Osteocyte (in vitro differentiated cells): ENCODE measurements around the gene SND1. TPM values are rescaled to one million over a fixed set of nuclear protein-coding genes. Genes with fewer than 3 reads are reported as not detected.

Experiments
- DNase-seq: peaks from one replicate; pipeline ENCODE4 v3.0.0; 2021; ENCODE audit warnings: mixed read lengths; ENCODE audit not compliant: unreplicated experiment; ENCODE audit errors: extremely low spot score
- H3K27ac Mint-ChIP-seq: one replicate; pipeline ENCODE4 v1.8.0; 2021; ENCODE audit warnings: mild to moderate bottlenecking, mixed read lengths; ENCODE audit not compliant: unreplicated experiment
- H3K27me3 Mint-ChIP-seq: one replicate; pipeline ENCODE4 v1.8.0; 2021; ENCODE audit warnings: mixed read lengths; ENCODE audit not compliant: unreplicated experiment
- H3K36me3 Mint-ChIP-seq: one replicate; pipeline ENCODE4 v1.8.0; 2021; ENCODE audit warnings: mixed read lengths; ENCODE audit not compliant: unreplicated experiment
- H3K4me1 Mint-ChIP-seq: one replicate; pipeline ENCODE4 v1.8.0; 2021; ENCODE audit warnings: mixed read lengths; ENCODE audit not compliant: unreplicated experiment
- H3K4me3 Mint-ChIP-seq: one replicate; pipeline ENCODE4 v1.8.0; 2021; ENCODE audit warnings: mild to moderate bottlenecking, moderate library complexity, mixed read lengths; ENCODE audit not compliant: unreplicated experiment
- H3K9me3 Mint-ChIP-seq: one replicate; pipeline ENCODE4 v1.8.0; 2021; ENCODE audit warnings: mixed read lengths; ENCODE audit not compliant: unreplicated experiment
- CTCF ChIP-seq: fragments of 200-600 bp; sonication (generic); IDR thresholded peaks from 2 replicates; pipeline ENCODE4 v1.5.0; 2021; ENCODE audit warnings: antibody characterized with exemption, mild to moderate bottlenecking, moderate library complexity
- total RNA-seq: library from RNA; stranded (reverse); gene quantifications from 2 replicates; pipeline ENCODE4 v1.2.1, GENCODE V29; 2021

The SND1 gene
- total RNA-seq, 1 donor from 2014 or later = 229 TPM

GRCh38 chr7:127758105-127758504 is 106.1 kb downstream of the SND1 start:
- no peak for DNase-seq
- H3K9me3 Mint-ChIP-seq = no peaks in the 10 kb centered on the region
- peaks cover 16% of the 10 kb centered on the region for H3K4me1 Mint-ChIP-seq
- H3K4me3 Mint-ChIP-seq = no peak overlapping the region
- H3K36me3 Mint-ChIP-seq = peaks cover 5% of the 10 kb centered on the region
- TF ChIP-seq CTCF = no peak
- no peak overlapping the region for H3K27ac Mint-ChIP-seq
- H3K27me3 Mint-ChIP-seq = no peaks in the 10 kb centered on the region

- H3K27ac Mint-ChIP-seq = no peak overlapping the region
- H3K4me1 Mint-ChIP-seq = peaks cover 16% of the 10 kb centered on the region
- H3K27me3 Mint-ChIP-seq = no peaks in the 10 kb centered on the region
- no peaks in the 10 kb centered on the region for H3K9me3 Mint-ChIP-seq
- no peak overlapping the region for H3K4me3 Mint-ChIP-seq
- no peak for TF ChIP-seq CTCF
- peaks cover 4% of the 10 kb centered on the region for H3K36me3 Mint-ChIP-seq
- no peak for DNase-seq
Measured at GRCh38 chr7:127758845-127759244, 106.9 kb downstream of the SND1 start.

- no peak for DNase-seq
- peaks cover 2% of the 10 kb centered on the region for H3K36me3 Mint-ChIP-seq
- peaks cover 16% of the 10 kb centered on the region for H3K4me1 Mint-ChIP-seq
- H3K9me3 Mint-ChIP-seq = no peaks in the 10 kb centered on the region
- no peak overlapping the region for H3K27ac Mint-ChIP-seq
- no peak for TF ChIP-seq CTCF
- no peaks in the 10 kb centered on the region for H3K27me3 Mint-ChIP-seq
- H3K4me3 Mint-ChIP-seq = no peak overlapping the region
Measured at GRCh38 chr7:127759945-127760421, 108.0 kb downstream of the SND1 start.

- no peak for TF ChIP-seq CTCF
- Mint-ChIP-seq H3K4me3 (no peak overlapping the region), H3K9me3 (no peaks in the 10 kb centered on the region)
Measured at GRCh38 chr7:127760436-127761031, 108.5 kb downstream of the SND1 start.

GRCh38 chr7:127761196-127761595 is 109.2 kb downstream of the SND1 start:
- H3K36me3 Mint-ChIP-seq = peaks cover 2% of the 10 kb centered on the region

More at GRCh38 chr7:127760436-127761031, 108.5 kb downstream of the SND1 start:
- Mint-ChIP-seq H3K27ac (no peak overlapping the region), H3K4me1 (peaks cover 16% of the 10 kb centered on the region), H3K36me3 (peaks cover 2% of the 10 kb centered on the region), H3K27me3 (no peaks in the 10 kb centered on the region)
- DNase-seq = no peak

More at GRCh38 chr7:127761196-127761595, 109.2 kb downstream of the SND1 start:
- H3K9me3 Mint-ChIP-seq = no peaks in the 10 kb centered on the region
- no peak overlapping the region for H3K4me3 Mint-ChIP-seq
- no peak overlapping the region for H3K27ac Mint-ChIP-seq
- no peak for DNase-seq
- H3K4me1 Mint-ChIP-seq = peaks cover 16% of the 10 kb centered on the region
- no peak for TF ChIP-seq CTCF
- no peaks in the 10 kb centered on the region for H3K27me3 Mint-ChIP-seq
